Suppressor macrophage treated with lipopolysaccharide for 1 hour (primary cell): ENCODE measurements around the gene GABRA4.

Experiments used
- DNase-seq, 3 donors: peaks; one replicate each; pipeline ENCODE4 v3.0.0-alpha.2; 2020 to 2022

GABRA4 gene

DNA sequence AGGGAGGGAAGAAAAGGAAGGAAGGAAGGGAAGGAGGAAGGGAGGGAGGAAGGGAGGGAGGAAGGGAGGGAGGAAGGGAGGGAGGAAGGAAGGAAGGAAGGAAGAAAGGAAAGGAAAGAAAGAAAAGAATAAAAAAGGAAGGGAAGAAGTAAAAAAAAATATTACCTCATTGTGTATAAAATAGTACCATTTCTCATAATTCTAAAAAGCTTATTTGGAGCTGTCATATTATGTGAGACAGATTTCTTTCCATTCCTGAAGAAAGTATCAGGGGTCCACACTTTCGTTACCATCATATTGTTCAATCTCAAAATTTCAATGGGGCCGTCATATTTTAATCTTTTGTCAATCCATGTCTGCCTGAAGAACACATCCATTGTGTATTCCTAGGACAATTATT, 16.1 kb downstream of the GABRA4 start:
- DNase-seq: no peak

DNA sequence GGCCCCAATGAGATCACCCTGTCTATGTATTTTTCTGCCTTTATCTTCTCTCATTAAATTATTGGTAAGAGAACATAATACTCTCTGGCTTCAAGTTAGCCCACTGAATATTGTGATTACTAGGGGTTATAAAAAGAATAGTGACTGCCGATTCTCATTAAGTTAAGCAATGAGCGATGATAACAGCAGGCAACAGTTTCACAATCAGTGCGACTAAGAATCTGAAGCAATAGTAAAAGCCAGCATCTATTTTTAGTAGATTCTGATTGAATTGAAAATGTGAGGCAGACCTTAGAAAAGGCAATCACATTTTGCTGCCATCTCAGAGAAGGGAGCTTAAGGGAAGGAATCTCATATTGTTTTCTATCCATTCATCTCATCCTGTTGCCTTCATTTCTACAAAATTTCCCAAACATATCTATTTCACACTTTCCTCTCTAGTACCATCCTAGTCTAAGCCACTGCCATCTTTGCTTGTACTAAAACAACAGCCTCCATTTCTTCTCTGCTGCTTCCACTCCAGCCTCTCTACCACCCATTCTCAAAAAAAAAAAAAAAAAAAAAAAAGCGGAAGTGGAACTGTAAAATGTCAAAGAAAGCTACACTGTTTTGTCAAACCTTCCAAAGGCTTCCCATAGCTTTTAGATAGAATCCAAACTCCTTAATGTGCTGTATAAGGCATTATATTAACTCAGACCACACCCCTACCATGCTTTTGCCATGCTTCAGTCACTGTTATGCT, 17.4 kb downstream of the GABRA4 start:
- DNase-seq: peak; percentile 49 to 68 (median 65)

DNA sequence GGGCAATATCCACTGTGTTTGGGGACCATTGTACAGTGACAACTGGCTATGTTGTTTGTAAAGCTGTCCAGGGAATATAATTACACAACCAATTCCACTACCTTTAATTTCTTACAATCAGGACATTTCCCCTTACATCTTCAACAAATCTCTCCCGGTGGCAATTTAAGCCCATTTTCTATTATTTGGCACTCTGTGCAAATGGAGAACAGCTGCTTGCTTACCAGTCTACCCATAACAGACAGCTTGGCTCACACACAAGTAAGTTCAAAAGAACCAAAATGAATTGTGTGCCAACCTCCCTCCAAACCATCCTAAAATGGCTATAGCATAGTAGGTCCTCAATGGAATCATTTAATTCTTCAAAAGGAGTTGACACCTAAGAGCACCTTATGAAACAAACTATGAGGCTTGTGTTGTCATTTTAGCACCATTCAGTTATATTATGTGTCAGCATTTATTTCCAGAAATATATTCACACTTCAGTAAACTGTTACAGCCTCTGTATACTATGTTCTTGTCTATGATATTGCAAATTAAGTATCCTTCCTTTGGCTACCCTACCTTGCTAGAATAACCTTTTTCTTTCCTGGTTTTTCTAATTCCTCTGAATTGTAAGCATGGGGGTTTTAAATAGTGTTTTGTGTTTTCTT, 18.4 kb downstream of the GABRA4 start:
- no peak for DNase-seq

DNA sequence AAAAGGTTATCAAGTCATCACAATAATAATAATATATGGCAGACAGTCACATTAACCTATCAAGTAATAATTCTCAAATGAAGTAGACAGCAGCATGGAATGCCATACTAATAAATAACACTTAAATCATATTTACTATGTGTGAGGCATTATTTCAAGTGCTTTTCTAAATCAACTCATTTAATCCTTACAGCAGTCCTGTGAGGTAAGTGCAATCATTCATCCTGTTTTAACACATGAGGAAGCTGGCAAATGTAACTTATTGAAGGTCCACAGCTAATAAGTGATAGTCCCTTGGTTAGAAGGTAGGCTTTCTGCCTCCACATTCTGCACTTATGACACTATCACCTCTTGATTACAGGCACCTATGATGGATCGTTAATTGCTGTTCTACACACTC, 24.5 kb downstream of the GABRA4 start:
- DNase-seq: no peak

DNA sequence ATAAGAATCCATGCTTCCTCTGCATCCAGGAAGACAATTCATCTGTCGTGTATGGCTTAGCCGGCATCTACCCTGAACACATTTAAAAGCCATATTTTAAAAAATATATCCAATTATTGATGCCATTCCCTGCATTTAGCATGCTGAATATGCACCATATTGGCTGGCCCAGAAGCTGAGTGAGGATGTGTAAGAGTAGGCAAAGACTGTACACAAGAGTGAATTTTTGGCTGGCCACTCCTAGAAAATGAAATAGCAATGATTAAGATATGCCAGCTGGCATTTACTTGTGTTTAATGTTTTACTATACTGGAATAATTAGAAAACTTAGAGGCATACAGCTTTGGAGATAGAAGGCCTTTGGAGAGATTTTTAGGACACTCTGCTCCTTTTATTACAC, 25.8 kb downstream of the GABRA4 start:
- no peak for DNase-seq

DNA sequence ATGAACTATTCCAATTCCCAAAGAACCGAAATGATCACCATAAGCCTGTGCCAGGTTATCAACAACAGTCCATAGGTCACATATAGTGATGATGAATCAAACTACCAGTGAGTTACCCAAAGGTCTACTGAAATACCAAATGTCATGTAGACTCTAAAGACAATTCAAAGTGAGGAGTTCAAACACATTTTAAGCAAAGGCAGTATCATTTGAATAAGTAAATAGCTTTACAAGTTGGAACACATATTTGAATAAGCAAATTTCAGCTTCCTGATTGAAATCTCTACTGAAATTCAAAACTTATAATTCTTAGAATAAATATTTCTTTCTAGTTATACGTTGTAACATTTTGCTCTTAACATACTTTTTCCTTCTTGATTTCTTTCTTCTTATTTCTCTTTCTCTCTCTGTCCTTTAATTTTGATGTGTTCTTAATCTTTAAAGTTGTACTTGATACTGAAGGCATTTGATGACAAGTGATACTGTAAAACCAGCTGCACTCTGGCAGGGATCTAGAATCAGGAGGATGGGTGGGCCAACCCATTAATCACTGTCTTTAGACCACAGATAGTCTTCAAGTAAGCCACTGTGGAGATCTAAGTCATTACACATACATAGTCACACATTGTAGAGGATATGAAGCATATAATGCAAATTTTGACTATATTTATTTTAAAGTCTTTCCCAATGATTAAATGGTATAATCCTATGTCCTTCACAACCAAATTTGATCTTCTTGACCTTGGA, 34.5 kb downstream of the GABRA4 start:
- no peak for DNase-seq

DNA sequence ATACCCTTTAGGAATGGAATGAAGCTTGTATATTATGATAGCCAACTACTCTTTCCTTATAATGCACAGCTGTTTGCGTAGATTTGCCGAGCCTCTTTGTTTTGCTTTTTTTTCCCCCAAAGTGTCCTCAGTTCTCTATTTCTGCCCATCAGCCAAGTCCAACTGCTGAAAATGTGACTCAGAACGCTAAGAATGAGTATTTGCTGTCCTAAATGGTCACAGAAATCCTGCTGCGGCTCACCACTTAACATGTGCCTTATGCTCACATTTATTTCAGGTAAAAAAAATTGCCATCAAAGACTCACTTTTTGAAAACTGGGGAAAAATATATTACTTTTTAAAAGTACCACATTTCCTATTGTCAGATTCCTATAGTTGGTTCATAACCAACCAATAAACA, 36.9 kb downstream of the GABRA4 start:
- no peak for DNase-seq

DNA sequence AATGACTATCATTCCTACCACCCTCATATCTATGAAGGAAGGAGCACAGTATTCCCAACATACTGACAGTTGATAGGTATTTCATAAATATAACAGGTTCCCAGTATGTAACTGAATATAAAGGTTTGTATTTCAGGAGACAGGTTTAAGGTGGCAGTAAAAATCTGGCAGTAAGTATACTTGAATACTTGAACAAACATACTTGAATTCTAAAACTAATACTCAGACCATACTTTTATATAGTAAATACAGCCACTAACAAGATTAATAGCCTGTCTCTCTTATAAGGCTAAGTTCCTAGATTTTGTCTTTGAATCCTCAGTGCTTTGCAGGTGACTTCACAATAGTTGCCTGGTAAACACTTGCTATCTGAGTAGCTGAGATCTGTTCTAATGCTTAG, 37.8 kb downstream of the GABRA4 start:
- DNase-seq: no peak

DNA sequence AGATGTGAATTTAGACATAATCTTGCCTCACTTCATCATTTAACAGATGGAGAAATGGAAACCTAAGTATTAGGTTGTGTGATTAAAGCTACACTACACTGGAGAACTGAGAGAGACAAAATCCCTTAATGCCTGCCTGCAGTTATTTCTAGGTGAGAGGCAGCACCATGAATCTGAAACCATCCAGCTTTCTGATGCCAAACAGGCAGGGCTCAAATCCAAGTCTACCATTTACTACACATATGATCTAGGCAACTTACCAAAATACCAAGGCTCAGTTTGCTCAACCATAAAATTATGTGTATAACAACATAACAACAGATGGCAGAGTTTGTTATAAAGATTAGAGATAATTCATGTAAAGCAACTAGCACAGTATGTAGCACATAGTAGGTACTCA, 38.7 kb downstream of the GABRA4 start:
- DNase-seq: no peak

DNA sequence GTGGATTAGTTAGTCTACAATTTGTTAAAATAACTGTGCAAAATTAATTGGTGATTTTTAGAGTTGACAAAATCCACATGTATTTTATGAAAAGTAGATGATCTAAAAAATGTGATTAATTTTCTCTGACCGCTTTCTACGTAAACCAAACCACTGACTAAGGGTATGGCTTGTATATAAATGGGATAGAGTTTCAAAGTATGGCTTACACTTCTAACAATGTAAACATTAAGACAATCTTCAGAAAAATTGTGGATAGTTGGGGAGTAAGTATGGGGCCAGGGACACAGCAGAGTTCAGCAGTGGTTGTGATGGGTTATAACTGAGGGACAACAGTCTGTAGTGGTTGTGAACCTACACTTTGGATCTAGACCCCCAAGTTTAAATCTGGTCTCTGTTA, 39.8 kb downstream of the GABRA4 start:
- DNase-seq: no peak

DNA sequence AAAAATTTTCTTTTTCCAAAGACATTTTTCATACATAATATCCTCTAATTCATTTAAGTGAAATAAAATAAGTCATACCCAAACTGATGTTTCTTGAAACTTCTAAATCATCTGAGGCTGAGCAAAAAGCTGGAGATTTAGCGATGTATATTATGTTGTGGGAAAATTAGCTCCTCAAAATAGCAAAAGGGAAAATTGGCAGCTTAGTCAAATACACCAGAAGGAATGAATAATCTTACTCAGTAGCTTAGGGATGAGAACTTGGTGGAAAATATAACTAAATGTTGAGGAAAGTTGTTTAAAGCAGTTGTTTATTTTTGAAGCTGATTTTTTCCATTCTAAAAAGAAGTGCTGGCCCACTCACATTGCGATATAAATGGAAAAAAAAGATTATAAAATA, 40.9 kb downstream of the GABRA4 start:
- DNase-seq: no peak

DNA sequence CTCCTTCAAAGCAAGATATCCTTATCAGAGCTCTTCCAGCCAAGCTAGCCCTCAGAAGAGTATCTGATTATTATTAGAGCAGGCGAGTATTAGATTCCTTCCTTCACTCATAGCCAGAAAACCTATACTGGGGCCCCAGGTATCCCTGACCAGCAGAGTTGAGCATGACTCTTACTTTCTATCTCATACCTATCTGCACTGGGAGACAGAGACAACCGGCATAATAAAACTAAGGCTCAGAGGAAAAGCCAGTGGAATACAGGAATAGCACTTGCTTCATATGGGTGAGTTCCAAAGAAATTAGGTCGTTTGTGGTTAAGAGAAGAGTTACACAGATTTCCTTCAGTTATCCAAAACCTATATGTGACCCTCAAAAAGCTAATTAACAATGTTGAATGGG, 42.6 kb downstream of the GABRA4 start:
- no peak for DNase-seq

DNA sequence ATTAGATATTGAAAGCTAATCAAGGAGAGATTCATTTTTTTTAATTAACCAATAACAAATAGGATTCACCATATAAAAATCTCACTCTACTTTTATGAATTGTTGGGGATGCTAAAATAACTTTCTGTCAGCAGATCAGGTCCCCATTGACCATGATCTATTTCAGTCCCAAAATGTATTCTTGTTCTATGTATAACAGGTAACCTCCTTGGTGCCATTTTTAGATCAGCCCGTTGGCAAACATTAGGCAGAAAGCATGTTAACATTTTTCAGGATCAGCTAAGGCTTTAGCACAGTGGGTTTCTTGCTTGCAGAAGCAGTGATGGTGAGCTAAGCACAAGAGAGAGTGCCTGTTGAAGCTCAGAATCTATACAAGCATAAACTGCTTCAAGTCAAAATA, 43.6 kb downstream of the GABRA4 start:
- no peak for DNase-seq

DNA sequence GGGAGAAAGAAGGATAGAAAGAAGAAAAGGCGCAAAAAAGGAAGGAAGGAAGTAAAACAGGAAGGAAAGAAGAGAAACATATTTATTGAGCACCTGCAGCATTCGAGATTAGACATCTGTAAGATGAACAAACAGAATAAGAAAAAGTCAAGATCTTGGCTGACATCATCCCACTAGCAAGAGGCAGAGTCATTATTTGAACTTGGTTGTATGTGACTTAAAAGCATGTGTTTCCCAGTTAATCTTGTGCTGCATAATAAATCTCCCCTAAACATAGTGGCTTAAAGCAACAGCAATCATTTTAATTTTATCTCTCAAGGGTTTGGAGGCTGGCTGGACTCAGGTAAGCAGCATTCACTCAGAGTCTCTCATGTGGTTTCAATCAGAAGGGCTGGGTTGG, 45.8 kb downstream of the GABRA4 start:
- DNase-seq: no peak

DNA sequence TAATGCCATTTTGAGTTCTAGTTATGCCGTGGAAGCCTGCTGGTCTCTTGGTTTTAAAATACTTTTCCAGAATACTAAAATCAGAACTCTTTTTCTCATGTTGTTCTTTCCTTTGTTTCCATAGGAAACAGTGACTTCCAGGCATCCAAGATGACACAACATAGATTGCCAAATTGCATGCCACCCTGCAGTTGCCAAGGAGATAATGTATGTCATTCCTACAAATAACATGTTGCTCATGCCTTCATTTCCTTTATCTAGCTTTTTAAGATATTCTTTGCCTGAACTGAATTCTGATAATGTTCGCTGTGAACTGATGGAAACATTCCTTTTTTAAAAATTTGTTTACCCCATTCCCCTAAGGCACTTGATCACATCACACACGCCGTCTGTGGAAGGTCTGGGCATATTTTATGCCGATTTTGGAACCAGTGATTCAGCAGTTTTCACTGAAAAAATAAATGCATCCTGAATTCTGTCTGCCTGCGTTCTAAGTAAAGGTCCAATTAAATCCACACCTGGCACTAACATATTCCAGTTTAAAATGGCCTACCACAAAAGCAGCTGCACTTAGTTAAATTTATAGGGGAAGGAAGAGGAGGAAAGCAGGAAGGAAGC, 46.4 kb downstream of the GABRA4 start:
- DNase-seq: peak in 1 of 3 donors; percentile 1

DNA sequence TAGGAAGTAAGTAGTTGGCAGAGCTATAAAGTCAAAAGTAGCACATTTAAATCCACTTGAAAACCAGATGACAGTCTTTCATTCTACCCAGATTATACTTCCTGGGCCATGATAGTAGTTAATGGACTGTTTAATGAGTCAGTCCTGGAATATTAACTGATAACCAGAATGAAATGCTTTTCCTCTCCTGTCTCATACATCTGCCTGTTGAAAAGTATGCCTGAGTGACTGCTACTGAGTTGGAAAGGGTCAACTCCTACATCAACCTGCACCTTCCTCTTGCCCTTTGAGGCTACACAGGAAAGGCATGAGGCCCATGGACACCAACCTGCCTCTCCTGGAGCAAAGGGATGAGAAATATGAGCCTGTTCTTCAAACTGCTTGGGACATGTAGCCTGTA, 48.3 kb downstream of the GABRA4 start:
- DNase-seq: no peak

DNA sequence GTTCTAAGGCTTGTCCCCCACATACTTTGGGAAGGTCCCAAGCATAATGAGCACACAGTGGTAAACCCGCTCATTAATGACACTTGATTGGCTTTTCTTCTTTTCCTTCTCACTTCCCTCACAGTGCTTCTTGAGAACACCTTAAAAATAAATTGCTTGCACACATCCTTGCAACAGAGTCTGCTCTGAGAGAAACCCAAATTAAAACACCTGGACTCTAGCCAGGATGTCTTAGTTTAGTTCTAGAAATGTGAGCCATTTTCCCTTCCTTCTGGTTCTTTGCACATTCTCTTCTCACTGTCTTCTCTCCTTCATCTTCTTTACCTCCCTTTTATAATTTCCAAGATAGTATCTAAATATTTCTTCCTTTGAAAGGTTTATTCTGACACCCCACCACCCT, 49.0 kb downstream of the GABRA4 start:
- no peak for DNase-seq

DNA sequence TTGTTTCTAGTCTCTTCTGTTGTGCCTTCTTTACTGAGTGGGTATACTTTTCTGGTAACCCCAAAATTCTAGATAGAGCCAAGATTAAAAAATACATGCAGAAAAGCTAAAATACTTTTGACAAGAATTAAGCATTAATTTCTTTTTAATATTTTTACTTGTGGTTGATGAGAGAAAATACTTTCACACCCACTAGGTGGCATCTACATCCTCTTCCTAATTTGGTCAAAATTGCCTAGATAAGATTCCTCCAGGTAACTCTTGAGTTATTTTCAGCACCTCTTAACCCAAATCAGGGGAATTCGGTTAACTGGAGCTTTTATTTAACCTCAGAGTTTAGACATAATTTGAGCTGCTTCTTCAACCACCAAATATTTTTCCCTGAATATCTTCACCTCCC, 55.9 kb downstream of the GABRA4 start:
- DNase-seq: peak in 2 of 3 donors; percentile 4 to 10

DNA sequence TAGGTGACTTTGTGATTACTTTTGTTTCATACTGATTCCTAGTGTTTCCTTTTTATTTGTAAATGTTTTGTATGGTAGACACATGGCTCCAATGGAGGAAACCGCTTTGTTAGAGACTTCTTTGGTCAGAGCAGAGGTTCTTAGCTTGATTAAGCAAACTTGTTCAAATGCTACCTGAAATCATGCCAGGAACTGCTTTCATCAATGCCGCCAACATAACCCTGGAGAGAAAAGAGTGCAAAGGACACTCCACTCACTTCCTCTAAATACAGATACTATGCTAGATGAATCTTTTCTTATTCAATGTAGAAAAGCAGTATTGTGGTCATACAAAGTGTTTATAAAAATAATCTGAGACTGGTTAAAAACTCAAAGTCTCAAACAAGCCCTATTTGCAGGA, 58.7 kb downstream of the GABRA4 start:
- no peak for DNase-seq

DNA sequence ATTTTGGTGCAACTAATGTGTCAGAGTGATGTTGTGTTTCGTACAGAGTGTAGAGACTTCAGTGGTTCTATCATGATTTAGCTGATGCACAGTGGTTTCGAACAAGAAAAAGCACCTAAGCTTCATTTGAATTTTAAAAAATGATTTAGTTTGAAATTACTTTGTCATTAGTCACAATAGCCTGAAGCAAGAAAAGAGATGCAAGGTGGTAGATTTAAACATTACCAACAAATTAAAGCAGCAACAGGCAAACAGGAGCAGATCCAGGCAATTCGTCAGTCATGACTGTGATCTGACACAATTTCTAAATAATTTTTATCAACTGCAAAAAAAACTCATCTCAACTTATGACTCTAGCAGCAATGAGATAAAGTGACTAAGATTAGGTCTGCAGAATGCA, 59.7 kb downstream of the GABRA4 start:
- no peak for DNase-seq

DNA sequence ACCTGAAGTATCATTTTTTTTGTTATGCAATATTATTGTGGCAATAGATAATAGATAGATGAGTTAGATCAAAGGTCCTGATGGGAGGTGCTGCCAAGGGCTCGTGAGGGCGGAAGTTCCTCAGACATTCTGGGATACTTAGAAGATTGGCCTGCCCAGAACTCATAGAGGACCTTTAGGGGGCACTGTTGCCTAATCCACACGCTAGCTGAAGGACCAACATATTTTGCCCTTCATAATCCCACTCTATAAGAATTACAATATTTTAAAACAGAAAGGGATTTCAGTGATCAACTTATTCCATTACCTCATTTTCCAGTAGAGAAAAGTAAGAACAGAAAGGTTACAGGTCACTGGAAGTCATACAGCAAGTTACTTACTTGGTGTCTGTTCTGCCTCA, 61.4 kb downstream of the GABRA4 start:
- DNase-seq: peak; percentile 31 to 59 (median 53)

DNA sequence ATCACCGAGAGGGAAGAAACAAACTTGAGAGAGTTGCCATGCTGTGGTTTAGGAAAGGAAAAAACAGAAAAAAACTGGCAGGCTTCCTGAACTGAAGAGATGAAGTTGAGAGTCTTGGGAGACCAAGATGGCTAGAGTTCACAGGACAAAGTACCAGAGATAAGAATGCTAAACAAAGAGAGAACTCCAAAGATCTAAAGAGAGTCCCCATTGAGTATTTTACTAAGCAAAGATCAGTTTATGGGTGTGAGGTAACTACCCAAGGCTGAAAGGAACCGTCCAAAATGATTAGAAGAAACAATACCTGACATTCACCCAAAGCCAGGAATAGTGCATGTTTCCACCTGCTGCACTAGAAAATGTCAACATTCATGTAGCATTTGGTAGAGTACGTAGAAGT, 62.5 kb downstream of the GABRA4 start:
- no peak for DNase-seq

DNA sequence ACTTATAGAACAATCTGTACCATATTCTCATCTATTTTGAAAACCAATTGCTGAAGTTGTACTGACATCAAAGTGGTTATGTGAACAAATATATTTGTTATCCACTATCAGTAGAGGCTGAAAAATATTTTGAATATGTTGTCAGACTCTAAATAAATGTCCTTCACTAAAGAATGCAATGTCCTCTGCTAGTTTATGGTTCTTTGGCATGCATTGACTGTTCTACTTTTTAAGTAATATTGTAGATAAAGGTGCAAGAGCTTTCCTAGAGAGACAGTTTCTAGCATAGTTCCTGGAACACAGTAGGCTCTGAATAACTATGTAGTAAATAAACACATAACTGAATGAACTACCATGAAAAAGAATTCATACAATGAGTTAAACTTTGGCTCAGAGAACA, 66.2 kb downstream of the GABRA4 start:
- DNase-seq: no peak
